Neural cell (in vitro differentiated cells): Measurements from ENCODE around the gene FGFR4. TPM values are rescaled to one million over a fixed set of nuclear protein-coding genes. Genes with fewer than 3 reads are reported as not detected.
"Not testable (repeated sequence)": the region's sequence is repeated elsewhere in the genome, so short reads cannot be mapped to it uniquely, and the experiment has no call there.

Experiments
- H2AFZ ChIP-seq: fragments of 200-600, 300-800 bp; sonication (generic), shearing (Covaris generic); 2 replicates; pipeline ENCODE4 v1.6.0; 2014; ENCODE audit warnings: low read depth, mild to moderate bottlenecking, antibody characterized with exemption, low read length, moderate library complexity
- H3F3A ChIP-seq: fragments of 200-600 bp; shearing (Covaris generic); 2 replicates; pipeline ENCODE4 v1.6.1; 2016; ENCODE audit warnings: mild to moderate bottlenecking, moderate library complexity, mixed read lengths, antibody characterized with exemption, low read length; ENCODE audit not compliant: insufficient read depth, poor library complexity, severe bottlenecking
- H3K27ac ChIP-seq: fragments of 200-600, 300-800 bp; sonication (generic), shearing (Covaris generic); 2 replicates; pipeline ENCODE4 v1.5.1; 2014; ENCODE audit warnings: mild to moderate bottlenecking, low read length, moderate library complexity
- H3K27me3 ChIP-seq: fragments of 300-800, 200-600 bp; sonication (generic), shearing (Covaris generic); 2 replicates; pipeline ENCODE4 v1.6.0; 2014; ENCODE audit warnings: mild to moderate bottlenecking, low read depth, low read length, moderate library complexity; ENCODE audit not compliant: insufficient read depth
- H3K36me3 ChIP-seq: fragments of 300-800, 200-600 bp; sonication (generic), shearing (Covaris generic); 2 replicates; pipeline ENCODE4 v1.5.1; 2014; ENCODE audit warnings: mild to moderate bottlenecking, antibody characterized with exemption, low read length, moderate library complexity; ENCODE audit not compliant: insufficient read depth
- H3K4me2 ChIP-seq: fragments of 300-800, 200-600 bp; sonication (generic), shearing (Covaris generic); 2 replicates; pipeline ENCODE4 v1.6.0; 2014; ENCODE audit warnings: mild to moderate bottlenecking, low read length
- H3K4me3 ChIP-seq: fragments of 300-800, 200-600 bp; sonication (generic), shearing (Covaris generic); 2 replicates; pipeline ENCODE4 v1.5.1; 2014; ENCODE audit warnings: mild to moderate bottlenecking, low read length, moderate library complexity
- H3K79me2 ChIP-seq: fragments of 200-600 bp; shearing (Covaris generic); replicated peaks from 2 replicates; pipeline ENCODE4 v1.6.0; 2014; ENCODE audit warnings: mild to moderate bottlenecking, low read length, moderate library complexity; ENCODE audit not compliant: insufficient read depth
- H3K9ac ChIP-seq: fragments of 300-800, 200-600 bp; sonication (generic), shearing (Covaris generic); 2 replicates; pipeline ENCODE4 v1.6.1; 2016; ENCODE audit warnings: mild to moderate bottlenecking, low read length, mixed read lengths
- H3K9me2 ChIP-seq: fragments of 200-600 bp; shearing (Covaris generic); 2 replicates; pipeline ENCODE4 v1.6.1; 2016; ENCODE audit warnings: mild to moderate bottlenecking, low read length, mixed read lengths; ENCODE audit not compliant: insufficient read depth
- H3K9me3 ChIP-seq: fragments of 200-600, 300-800 bp; sonication (generic), shearing (Covaris generic); 2 replicates; pipeline ENCODE4 v1.6.1; 2016; ENCODE audit warnings: mild to moderate bottlenecking, mixed run types, low read length, moderate library complexity, mixed read lengths
- H4K20me1 ChIP-seq: fragments of 200-600 bp; shearing (Covaris generic); 2 replicates; pipeline ENCODE4 v1.6.1; 2016; ENCODE audit warnings: mild to moderate bottlenecking, mixed run types; ENCODE audit not compliant: insufficient read depth
- CTCF ChIP-seq: fragments of 450-650 bp; IDR thresholded peaks from 2 replicates; pipeline ENCODE4 v1.5.1; 2014; ENCODE audit warnings: antibody characterized with exemption, mild to moderate bottlenecking, moderate library complexity; ENCODE audit not compliant: poor library complexity, severe bottlenecking
- EP300 ChIP-seq: fragments of 450-650 bp; conservative IDR thresholded peaks from 2 replicates; pipeline ENCODE4 v1.6.1; 2014; ENCODE audit warnings: antibody characterized with exemption, mild to moderate bottlenecking, moderate library complexity; ENCODE audit not compliant: poor library complexity, severe bottlenecking
- EZH2 ChIP-seq: fragments of 200-600, 300-800 bp; shearing (Covaris generic), sonication (generic); IDR thresholded peaks from 2 replicates; pipeline ENCODE4 v1.6.1; 2014; ENCODE audit warnings: antibody characterized with exemption, low read length, borderline replicate concordance, mild to moderate bottlenecking; ENCODE audit not compliant: insufficient read depth, poor library complexity, severe bottlenecking
- MXI1 ChIP-seq: fragments of 450-650 bp; conservative IDR thresholded peaks from 2 replicates; pipeline ENCODE4 v1.6.1; 2014; ENCODE audit warnings: antibody characterized with exemption, mild to moderate bottlenecking; ENCODE audit not compliant: poor library complexity, severe bottlenecking
- POLR2AphosphoS5 ChIP-seq: IDR thresholded peaks from 2 replicates; pipeline ENCODE4 v1.6.1; 2012
- RAD21 ChIP-seq: fragments of 450-650 bp; conservative IDR thresholded peaks from 2 replicates; pipeline ENCODE4 v1.6.1; 2014; ENCODE audit warnings: antibody characterized with exemption, mild to moderate bottlenecking, moderate library complexity
- REST ChIP-seq: IDR thresholded peaks from 2 replicates; pipeline ENCODE4 v1.6.1; 2012; ENCODE audit warnings: borderline replicate concordance
- SMC3 ChIP-seq: fragments of 450-650 bp; conservative IDR thresholded peaks from 2 replicates; pipeline ENCODE4 v1.6.1; 2014; ENCODE audit warnings: antibody characterized with exemption, mild to moderate bottlenecking, moderate library complexity; ENCODE audit not compliant: poor library complexity
- TAF1 ChIP-seq: IDR thresholded peaks from 2 replicates; pipeline ENCODE4 v1.6.1; 2012; ENCODE audit warnings: low read depth
- polyA plus RNA-seq: library from polyadenylated mRNA; depleted of rRNA; stranded (reverse); fragments of >200 nt; gene quantifications from 2 replicates; pipeline ENCODE4 v1.2.3, GENCODE V29; 2014

The FGFR4 gene
- polyA plus RNA-seq, 1 donor from 2014 or later, result 14.8 TPM

- no peaks in the 10 kb centered on the region for H3K27me3 ChIP-seq
- no peak overlapping the region for H3K27ac ChIP-seq
- no peak overlapping the region for H2AFZ ChIP-seq
- no peaks in the 10 kb centered on the region for H3K9me3 ChIP-seq
- no peak overlapping the region for H3K4me3 ChIP-seq
- H4K20me1 ChIP-seq, result no peaks in the 10 kb centered on the region
- H3K4me2 ChIP-seq, result no peak overlapping the region
- H3K9ac ChIP-seq, result no peak overlapping the region
- no peaks in the 10 kb centered on the region for H3K79me2 ChIP-seq
- TF ChIP-seq REST (no peak), CTCF (no peak), EP300 (no peak), RAD21 (no peak), MXI1 (no peak), POLR2AphosphoS5 (no peak), EZH2 (no peak), TAF1 (no peak)
- no peaks in the 10 kb centered on the region for H3K9me2 ChIP-seq
- H3F3A ChIP-seq, result no peaks in the 10 kb centered on the region
- H3K36me3 ChIP-seq, result peaks cover 5% of the 10 kb centered on the region
Observed at GRCh38 chr5:177044641-177045040, 42.1 kb upstream of the FGFR4 start.

GRCh38 chr5:177045631-177046030 is 41.1 kb upstream of the FGFR4 start:
- Histone ChIP-seq H3K27me3 (no peaks in the 10 kb centered on the region), H3K9me3 (no peaks in the 10 kb centered on the region), H3K27ac (no peak overlapping the region), H3K79me2 (no peaks in the 10 kb centered on the region), H3K4me3 (no peak overlapping the region), H3K9ac (no peak overlapping the region), H3K9me2 (no peaks in the 10 kb centered on the region), H3K4me2 (no peak overlapping the region), H3K36me3 (peaks cover 8% of the 10 kb centered on the region), H2AFZ (no peak overlapping the region), H4K20me1 (no peaks in the 10 kb centered on the region), H3F3A (no peaks in the 10 kb centered on the region)
- TF ChIP-seq EZH2, result no peak
- no peak for TF ChIP-seq TAF1
- no peak for TF ChIP-seq POLR2AphosphoS5
- TF ChIP-seq CTCF, result no peak
- no peak for TF ChIP-seq RAD21
- TF ChIP-seq MXI1, result no peak
- no peak for TF ChIP-seq SMC3
- no peak for TF ChIP-seq EP300
- TF ChIP-seq REST, result no peak

GRCh38 chr5:177048531-177048930 is 38.2 kb upstream of the FGFR4 start:
- H3K9me3 ChIP-seq, H2AFZ ChIP-seq, H3K36me3 ChIP-seq, H3K9me2 ChIP-seq, H4K20me1 ChIP-seq, H3K79me2 ChIP-seq, H3K4me2 ChIP-seq, H3K9ac ChIP-seq, H3K27ac ChIP-seq, H3F3A ChIP-seq, H3K4me3 ChIP-seq, H3K27me3 ChIP-seq: not testable (repeated sequence)
